ENCODE data around the gene ANKRD49. TPM values are rescaled to one million over a fixed set of nuclear protein-coding genes. Genes with fewer than 3 reads are reported as not detected.

ANKRD49 gene
- total RNA-seq, 1 experiment from 2014 or later, result 22.1 TPM

DNA sequence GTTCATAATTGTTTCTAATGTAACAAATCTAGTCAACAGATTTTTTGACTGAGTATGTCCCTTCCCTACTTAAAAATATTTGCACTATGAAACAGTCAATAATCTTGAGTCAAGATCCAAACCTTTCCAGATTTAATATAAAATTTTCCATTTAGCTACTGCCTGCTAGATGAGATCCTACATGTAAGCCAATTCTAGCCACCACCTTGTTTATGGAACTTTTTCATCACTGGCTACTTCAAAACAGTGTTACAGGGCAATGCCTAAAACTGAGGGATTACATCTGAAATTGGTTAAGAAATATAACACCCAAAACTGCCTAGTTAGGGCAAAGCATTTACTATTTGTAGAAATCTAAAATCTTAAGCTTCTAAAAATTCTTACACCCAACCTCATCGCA, 39.4 kb downstream of the ANKRD49 start:
- in situ Hi-C loops (cut with HindIII; ENCODE audit: low pct_unique_long_range_greater_than_20kb, low sequenced_read_pairs), result no loop called here
- DNase-seq (ENCODE audit: low read depth, low spot score), result no peak

DNA sequence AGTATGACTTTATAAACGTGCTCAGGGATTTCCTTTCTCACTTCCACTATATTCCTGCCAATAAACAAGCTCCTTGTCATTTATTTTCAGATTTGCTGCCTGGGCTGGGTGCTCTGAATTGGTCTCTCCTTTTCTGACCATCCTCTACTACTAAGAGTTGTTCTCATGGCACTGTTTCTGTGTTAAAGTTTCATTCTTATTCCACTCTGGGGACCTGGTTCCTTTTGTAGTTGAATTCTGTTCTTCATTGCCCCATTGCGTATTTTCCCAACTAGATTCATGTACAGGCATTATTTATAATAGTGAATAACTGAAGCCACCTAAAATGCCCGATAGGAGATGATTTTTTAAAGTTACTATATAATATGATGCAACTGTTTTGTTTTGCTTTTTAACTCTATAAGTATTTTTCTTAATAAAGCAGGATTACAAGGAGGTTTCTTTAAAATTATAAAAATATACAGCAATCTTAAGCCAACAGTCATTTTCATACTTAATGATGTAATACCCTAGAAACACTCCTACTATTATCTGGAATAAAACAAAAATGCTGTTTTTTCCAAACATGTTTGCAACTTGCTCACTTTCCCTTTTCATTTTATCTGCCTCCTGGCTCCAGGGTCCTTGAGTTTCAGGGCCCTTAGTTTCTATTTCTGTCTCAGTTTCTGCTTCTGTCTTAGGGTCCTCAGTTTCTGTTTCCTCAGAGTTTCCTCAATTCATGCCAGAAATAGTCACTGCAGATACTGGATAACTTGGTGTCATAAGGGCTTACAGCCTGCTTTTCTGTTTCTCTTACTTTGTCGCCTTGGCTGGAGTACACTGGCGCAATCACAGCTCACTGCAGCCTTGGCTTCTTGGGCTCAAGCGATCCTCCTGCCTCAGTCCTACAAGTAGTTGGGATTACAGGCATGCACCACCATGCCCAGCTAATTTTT, 40.2 kb downstream of the ANKRD49 start:
- no peak for DNase-seq (ENCODE audit: low read depth, low spot score)
- in situ Hi-C loops (cut with HindIII; ENCODE audit: low pct_unique_long_range_greater_than_20kb, low sequenced_read_pairs), result no loop called here

DNA sequence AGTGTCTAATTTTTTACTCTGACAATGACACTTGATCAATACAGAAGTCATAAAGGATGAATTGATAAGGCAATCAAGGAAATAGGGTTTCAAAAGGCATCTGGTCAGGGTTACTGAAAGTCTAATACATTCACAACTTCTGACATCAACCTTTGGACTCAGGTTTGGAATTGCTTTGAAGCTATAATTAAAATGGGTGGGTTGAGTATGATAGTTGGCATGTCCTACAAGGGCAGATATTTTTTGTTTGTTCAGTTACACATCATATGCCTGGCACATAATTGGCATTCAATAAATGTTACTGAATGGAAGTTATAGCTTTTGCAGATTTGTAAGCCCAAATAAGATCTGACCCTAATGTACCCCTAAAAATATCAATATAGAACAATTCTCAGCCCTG, 42.6 kb downstream of the ANKRD49 start:
- in situ Hi-C loops (cut with HindIII; ENCODE audit: low pct_unique_long_range_greater_than_20kb, low sequenced_read_pairs), result no loop called here
- DNase-seq (ENCODE audit: low read depth, low spot score), result no peak

DNA sequence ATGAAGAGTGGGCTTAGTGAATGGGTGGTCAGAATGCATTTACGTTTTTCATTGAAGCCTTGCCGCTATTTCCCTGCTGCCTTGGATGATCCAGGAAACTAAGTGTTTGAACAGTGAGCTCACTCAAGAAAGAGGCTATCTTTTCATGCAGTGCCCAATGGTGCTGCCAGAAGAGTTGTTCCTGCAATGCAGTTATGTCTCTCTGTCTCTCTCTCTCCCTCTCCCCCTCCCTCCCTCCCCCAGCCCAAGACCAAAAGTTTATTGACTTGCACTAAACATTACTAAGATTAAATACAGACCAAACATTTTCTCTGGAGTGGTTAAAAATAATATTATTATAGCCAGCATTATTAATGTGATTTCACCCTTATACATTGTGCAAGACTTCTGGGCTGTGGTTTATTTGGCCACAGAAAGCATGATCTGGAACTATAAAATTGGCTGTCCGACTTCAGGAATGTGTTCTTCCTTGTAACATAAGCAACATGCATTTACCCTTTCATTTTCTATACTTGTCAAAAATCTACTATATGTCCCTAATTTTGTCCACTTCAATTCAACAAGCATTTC, 43.3 kb downstream of the ANKRD49 start:
- DNase-seq (ENCODE audit: low read depth, low spot score), result no peak
- in situ Hi-C loops (cut with HindIII; ENCODE audit: low pct_unique_long_range_greater_than_20kb, low sequenced_read_pairs), result no loop called here

DNA sequence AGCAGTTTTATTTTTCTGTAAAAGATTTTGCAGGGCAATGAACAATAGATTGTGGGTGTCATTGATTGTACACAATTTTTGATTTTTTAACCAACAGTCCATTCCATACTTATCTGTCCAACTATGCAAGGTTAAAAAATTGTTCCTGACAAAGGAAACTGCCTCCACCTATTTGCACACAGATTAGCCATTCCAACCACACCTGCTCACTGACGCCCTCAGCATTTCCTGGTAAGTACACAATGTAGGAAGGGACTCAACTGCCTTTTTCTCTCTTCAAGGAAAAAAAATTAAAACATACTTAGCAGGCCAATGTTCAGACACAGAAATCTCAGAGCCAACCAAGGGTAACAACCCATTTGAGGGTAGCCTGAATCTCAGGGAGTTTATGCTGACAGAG, 45.6 kb downstream of the ANKRD49 start:
- no peak for DNase-seq (ENCODE audit: low read depth, low spot score)
- in situ Hi-C loops (cut with HindIII; ENCODE audit: low pct_unique_long_range_greater_than_20kb, low sequenced_read_pairs), result no loop called here

DNA sequence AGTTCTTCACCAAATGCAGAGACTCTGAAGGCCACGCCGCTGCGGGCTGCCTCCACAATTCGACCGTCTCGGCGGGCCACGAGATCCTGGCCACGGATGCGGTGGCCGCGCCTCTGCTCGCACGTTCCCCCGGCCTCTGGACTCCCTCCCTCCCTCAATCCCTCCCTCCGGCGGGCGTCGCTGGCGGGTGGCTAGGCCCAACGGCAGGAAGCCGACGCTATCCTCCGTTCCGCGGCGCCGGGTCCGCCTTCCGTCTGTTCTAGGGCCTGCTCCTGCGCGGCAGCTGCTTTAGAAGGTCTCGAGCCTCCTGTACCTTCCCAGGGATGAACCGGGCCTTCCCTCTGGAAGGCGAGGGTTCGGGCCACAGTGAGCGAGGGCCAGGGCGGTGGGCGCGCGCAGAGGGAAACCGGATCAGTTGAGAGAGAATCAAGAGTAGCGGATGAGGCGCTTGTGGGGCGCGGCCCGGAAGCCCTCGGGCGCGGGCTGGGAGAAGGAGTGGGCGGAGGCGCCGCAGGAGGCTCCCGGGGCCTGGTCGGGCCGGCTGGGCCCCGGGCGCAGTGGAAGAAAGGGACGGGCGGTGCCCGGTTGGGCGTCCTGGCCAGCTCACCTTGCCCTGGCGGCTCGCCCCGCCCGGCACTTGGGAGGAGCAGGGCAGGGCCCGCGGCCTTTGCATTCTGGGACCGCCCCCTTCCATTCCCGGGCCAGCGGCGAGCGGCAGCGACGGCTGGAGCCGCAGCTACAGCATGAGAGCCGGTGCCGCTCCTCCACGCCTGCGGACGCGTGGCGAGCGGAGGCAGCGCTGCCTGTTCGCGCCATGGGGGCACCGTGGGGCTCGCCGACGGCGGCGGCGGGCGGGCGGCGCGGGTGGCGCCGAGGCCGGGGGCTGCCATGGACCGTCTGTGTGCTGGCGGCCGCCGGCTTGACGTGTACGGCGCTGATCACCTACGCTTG, 50.2 kb downstream of the ANKRD49 start, which contains the start of gene FUT4:
Gene FUT4 (plus strand): TSS at position 227 of the 951 bp plus-strand sequence. CDS start 213 bp downstream, at position 440.
- in situ Hi-C loops (cut with HindIII; ENCODE audit: low pct_unique_long_range_greater_than_20kb, low sequenced_read_pairs), result no loop called here
- DNase-seq (ENCODE audit: low read depth, low spot score), result peak; percentile 21

DNA sequence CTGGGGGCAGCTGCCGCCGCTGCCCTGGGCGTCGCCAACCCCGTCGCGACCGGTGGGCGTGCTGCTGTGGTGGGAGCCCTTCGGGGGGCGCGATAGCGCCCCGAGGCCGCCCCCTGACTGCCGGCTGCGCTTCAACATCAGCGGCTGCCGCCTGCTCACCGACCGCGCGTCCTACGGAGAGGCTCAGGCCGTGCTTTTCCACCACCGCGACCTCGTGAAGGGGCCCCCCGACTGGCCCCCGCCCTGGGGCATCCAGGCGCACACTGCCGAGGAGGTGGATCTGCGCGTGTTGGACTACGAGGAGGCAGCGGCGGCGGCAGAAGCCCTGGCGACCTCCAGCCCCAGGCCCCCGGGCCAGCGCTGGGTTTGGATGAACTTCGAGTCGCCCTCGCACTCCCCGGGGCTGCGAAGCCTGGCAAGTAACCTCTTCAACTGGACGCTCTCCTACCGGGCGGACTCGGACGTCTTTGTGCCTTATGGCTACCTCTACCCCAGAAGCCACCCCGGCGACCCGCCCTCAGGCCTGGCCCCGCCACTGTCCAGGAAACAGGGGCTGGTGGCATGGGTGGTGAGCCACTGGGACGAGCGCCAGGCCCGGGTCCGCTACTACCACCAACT, 51.0 kb downstream of the ANKRD49 start:
- in situ Hi-C loops (cut with HindIII; ENCODE audit: low pct_unique_long_range_greater_than_20kb, low sequenced_read_pairs), result no loop called here
- no peak for DNase-seq (ENCODE audit: low read depth, low spot score)

DNA sequence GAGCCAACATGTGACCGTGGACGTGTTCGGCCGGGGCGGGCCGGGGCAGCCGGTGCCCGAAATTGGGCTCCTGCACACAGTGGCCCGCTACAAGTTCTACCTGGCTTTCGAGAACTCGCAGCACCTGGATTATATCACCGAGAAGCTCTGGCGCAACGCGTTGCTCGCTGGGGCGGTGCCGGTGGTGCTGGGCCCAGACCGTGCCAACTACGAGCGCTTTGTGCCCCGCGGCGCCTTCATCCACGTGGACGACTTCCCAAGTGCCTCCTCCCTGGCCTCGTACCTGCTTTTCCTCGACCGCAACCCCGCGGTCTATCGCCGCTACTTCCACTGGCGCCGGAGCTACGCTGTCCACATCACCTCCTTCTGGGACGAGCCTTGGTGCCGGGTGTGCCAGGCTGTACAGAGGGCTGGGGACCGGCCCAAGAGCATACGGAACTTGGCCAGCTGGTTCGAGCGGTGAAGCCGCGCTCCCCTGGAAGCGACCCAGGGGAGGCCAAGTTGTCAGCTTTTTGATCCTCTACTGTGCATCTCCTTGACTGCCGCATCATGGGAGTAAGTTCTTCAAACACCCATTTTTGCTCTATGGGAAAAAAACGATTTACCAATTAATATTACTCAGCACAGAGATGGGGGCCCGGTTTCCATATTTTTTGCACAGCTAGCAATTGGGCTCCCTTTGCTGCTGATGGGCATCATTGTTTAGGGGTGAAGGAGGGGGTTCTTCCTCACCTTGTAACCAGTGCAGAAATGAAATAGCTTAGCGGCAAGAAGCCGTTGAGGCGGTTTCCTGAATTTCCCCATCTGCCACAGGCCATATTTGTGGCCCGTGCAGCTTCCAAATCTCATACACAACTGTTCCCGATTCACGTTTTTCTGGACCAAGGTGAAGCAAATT, 51.7 kb downstream of the ANKRD49 start:
- in situ Hi-C loops (cut with HindIII; ENCODE audit: low pct_unique_long_range_greater_than_20kb, low sequenced_read_pairs), result no loop called here
- DNase-seq (ENCODE audit: low read depth, low spot score), result no peak

DNA sequence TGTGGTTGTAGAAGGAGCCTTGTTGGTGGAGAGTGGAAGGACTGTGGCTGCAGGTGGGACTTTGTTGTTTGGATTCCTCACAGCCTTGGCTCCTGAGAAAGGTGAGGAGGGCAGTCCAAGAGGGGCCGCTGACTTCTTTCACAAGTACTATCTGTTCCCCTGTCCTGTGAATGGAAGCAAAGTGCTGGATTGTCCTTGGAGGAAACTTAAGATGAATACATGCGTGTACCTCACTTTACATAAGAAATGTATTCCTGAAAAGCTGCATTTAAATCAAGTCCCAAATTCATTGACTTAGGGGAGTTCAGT, 52.3 kb downstream of the ANKRD49 start:
- in situ Hi-C loops (cut with HindIII; ENCODE audit: low pct_unique_long_range_greater_than_20kb, low sequenced_read_pairs), result no loop called here

DNA sequence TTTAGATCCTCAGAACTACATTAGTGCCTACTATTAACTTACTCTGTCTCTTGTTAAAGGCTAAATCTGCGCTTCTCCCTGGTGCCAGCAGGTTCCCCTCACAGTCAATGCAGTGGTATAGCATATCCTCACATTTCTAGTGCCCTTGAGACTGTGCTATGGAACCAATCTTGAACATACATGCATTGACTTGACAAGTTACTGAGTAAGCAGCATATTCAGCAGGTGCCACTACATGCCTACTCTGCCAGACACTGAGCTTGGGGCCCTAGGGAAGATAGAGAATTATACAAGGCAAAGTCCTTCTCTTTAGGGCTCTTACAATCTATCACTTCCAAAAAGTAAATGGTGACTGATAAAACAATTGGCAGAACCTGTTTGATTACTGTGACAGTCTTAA, 53.1 kb downstream of the ANKRD49 start:
- DNase-seq (ENCODE audit: low read depth, low spot score), result no peak
- in situ Hi-C loops (cut with HindIII; ENCODE audit: low pct_unique_long_range_greater_than_20kb, low sequenced_read_pairs), result no loop called here

More for the DNA sequence above, 52.3 kb downstream of the ANKRD49 start:
- no peak for DNase-seq (ENCODE audit: low read depth, low spot score)

DNA sequence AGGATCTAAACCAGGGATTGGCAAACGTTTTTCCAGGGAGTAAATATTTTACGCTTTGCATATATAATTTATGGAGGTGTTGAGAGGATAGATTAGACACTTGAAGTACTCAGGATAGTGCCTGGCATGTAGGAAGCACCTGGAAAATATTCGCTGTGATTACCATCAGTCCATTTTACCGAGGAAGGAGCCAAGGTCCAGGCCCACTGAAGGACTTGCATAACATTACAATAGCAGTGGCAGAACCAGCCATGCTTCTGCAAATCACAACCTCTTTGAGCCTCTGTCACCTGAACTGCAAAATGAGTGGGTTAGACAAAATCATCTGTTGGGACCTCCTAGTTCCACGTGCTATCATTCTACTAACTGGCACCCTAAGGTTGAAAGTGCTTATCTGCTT, 55.4 kb downstream of the ANKRD49 start:
- in situ Hi-C loops (cut with HindIII; ENCODE audit: low pct_unique_long_range_greater_than_20kb, low sequenced_read_pairs), result no loop called here
- DNase-seq (ENCODE audit: low read depth, low spot score), result no peak

Small RNA genes within 50 kb of the gene (small RNA-seq; reads per million reads assigned to genes)
- 0 to 0.29 reads per million in 2 experiments for gene MIR548L

Other genes starting within 250 kb of the ANKRD49 start
- gene IZUMO1R, start 189.4 kb upstream of the ANKRD49 start, total RNA-seq (2014; rRNA removed; shearing (Covaris generic)), result not detected in 2 replicates
- gene GPR83, start 92.6 kb upstream of the ANKRD49 start, total RNA-seq (2014; rRNA removed; shearing (Covaris generic)), result 0.03 TPM in 1 of 2 replicates, not detected in the other
- gene MRE11, start 140 bp upstream of the ANKRD49 start, total RNA-seq (2014; rRNA removed; shearing (Covaris generic)), result 16.0 and 18.4 TPM in 2 replicates
- not detected in 2 replicates for gene C11orf97, start 18.5 kb downstream of the ANKRD49 start, total RNA-seq (2014; rRNA removed; shearing (Covaris generic))
- 0.58 and 0.67 TPM in 2 replicates for gene FUT4, start 49.9 kb downstream of the ANKRD49 start, total RNA-seq (2014; rRNA removed; shearing (Covaris generic))
- 0.16 TPM in 1 of 2 replicates, not detected in the other for gene PIWIL4, start 73.4 kb downstream of the ANKRD49 start, total RNA-seq (2014; rRNA removed; shearing (Covaris generic))